Keratinocyte (primary cell): Measurements from ENCODE around the gene LPIN3. TPM values are rescaled to one million over a fixed set of nuclear protein-coding genes. Genes with fewer than 3 reads are reported as not detected.

Source experiments
- DNase-seq: peaks from one replicate; pipeline ENCODE4 v3.0.0-alpha.2; 2011; ENCODE audit warnings: low read depth, missing footprints, low spot score
- FAIRE-seq: peaks from 2 replicates; lab custom pipeline; 2011; peaks lifted over from hg19 to GRCh38; lab: Jason Lieb, UNC
- H2AFZ ChIP-seq: 2 replicates; pipeline ENCODE4 v1.6.0; 2012; ENCODE audit warnings: low read length, control low read depth, inconsistent platforms; ENCODE audit not compliant: control insufficient read depth
- H3K27ac ChIP-seq: 2 replicates; pipeline ENCODE4 v1.5.1; 2011; ENCODE audit warnings: low read length; ENCODE audit not compliant: control insufficient read depth, insufficient read depth
- H3K27me3 ChIP-seq: 3 replicates; pipeline ENCODE4 v1.6.0; 2011; ENCODE audit warnings: low read length; ENCODE audit not compliant: control insufficient read depth, insufficient read depth; ENCODE audit errors: extremely low read depth
- H3K36me3 ChIP-seq, 2 experiments: 2 replicates in 1 of 2; 3 replicates in 1 of 2; pipeline ENCODE4 v1.5.1; 2011; ENCODE audit warnings: low read length in 2 of 2, mild to moderate bottlenecking in 1 of 2; ENCODE audit not compliant: control insufficient read depth in 2 of 2, insufficient read depth in 2 of 2; ENCODE audit errors: extremely low read depth in 1 of 2
- H3K4me1 ChIP-seq: 3 replicates; pipeline ENCODE4 v1.5.1; 2011; ENCODE audit warnings: low read length; ENCODE audit not compliant: control insufficient read depth, insufficient read depth; ENCODE audit errors: extremely low read depth
- H3K4me2 ChIP-seq: 3 replicates; pipeline ENCODE4 v1.6.0; 2011; ENCODE audit warnings: low read depth, low read length; ENCODE audit not compliant: control insufficient read depth, insufficient read depth; ENCODE audit errors: extremely low read depth
- H3K4me3 ChIP-seq, 3 experiments: fragments of 200-600 bp in 1 of 3; sonication (generic) in 1 of 3; 2 replicates in 2 of 3; 3 replicates in 1 of 3; pipeline ENCODE4 v1.5.1; 2011 to 2016; ENCODE audit warnings: low read length in 3 of 3, mild to moderate bottlenecking in 3 of 3, control low read depth in 2 of 3, inconsistent platforms in 1 of 3, low read depth in 1 of 3, mixed read lengths in 1 of 3, mixed run types in 1 of 3, moderate library complexity in 1 of 3; ENCODE audit not compliant: control insufficient read depth in 2 of 3, insufficient read depth in 2 of 3; ENCODE audit errors: extremely low read depth in 1 of 3
- H3K79me2 ChIP-seq: 2 replicates; pipeline ENCODE4 v1.6.0; 2012; ENCODE audit warnings: low read length; ENCODE audit not compliant: control insufficient read depth, insufficient read depth
- H3K9ac ChIP-seq: 3 replicates; pipeline ENCODE4 v1.6.0; 2011; ENCODE audit warnings: low read length; ENCODE audit not compliant: control insufficient read depth, insufficient read depth; ENCODE audit errors: extremely low read depth
- H3K9me1 ChIP-seq: 3 replicates; pipeline ENCODE4 v1.6.0; 2011; ENCODE audit warnings: low read length; ENCODE audit not compliant: control insufficient read depth, insufficient read depth; ENCODE audit errors: extremely low read depth
- H3K9me3 ChIP-seq: 2 replicates; pipeline ENCODE4 v1.5.1; 2012; ENCODE audit warnings: low read depth, low read length; ENCODE audit not compliant: control insufficient read depth
- H4K20me1 ChIP-seq: 3 replicates; pipeline ENCODE4 v1.6.0; 2011; ENCODE audit warnings: low read length; ENCODE audit not compliant: control insufficient read depth, insufficient read depth; ENCODE audit errors: extremely low read depth
- CTCF ChIP-seq, 3 experiments: IDR thresholded peaks in 1 of 3; conservative IDR thresholded peaks in 1 of 3; optimal IDR thresholded peaks in 1 of 3; 2 replicates in 2 of 3; 3 replicates in 1 of 3; pipeline versions ENCODE3 to v1.5.1; 2011; ENCODE audit warnings: low read length in 3 of 3, mild to moderate bottlenecking in 3 of 3, moderate library complexity in 2 of 3, control low read depth in 1 of 3, inconsistent platforms in 1 of 3; ENCODE audit not compliant: insufficient read depth in 2 of 3; ENCODE audit errors: extremely low read depth in 1 of 3
- EZH2 ChIP-seq: IDR thresholded peaks from one replicate; pipeline ENCODE4 v1.6.1; 2012; ENCODE audit warnings: inconsistent platforms, mild to moderate bottlenecking, low read length, moderate library complexity
- dilution Hi-C: fragments of 300-500 bp; cut with MboI; formaldehyde crosslinking; loops from one replicate; pipeline ENCODE4 v1.7.0; 2020; ENCODE audit warnings: low sequenced_read_pairs; ENCODE audit not compliant: extremely low pct_ligation_motif_present
- polyA plus RNA-seq, 5 experiments: library from polyadenylated mRNA; depleted of rRNA in 3 of 5; stranded (reverse) in 3 of 5; stranded (forward) in 1 of 5; unstranded in 1 of 5; fragments of >200 nt; gene quantifications; 1 replicate in 1 of 5; 2 replicates in 3 of 5; 3 replicates in 1 of 5; pipeline versions ENCODE4 v1.2.1 to v1.2.3, GENCODE V29; 2011 to 2012; ENCODE audit warnings: missing spikeins in 2 of 5, low read depth in 1 of 5, low replicate concordance in 1 of 5

LPIN3 gene
- polyA plus RNA-seq, 1 donor (not counting 4 experiments of a cell fraction or from before 2014, with no cell fraction given), result 15.6 TPM

GRCh38 chr20:41364236-41364855, 23.7 kb downstream of the LPIN3 start:
- Histone ChIP-seq H3K9me3 (no peaks in the 10 kb centered on the region), H3K4me1 (no peaks in the 10 kb centered on the region), H3K36me3 (peaks cover 0 to 3% of the 10 kb centered on the region in 2 experiments), H3K4me2 (no peak overlapping the region), H2AFZ (no peak overlapping the region), H3K27ac (no peak overlapping the region), H3K4me3 (no peak overlapping the region), H3K79me2 (no peaks in the 10 kb centered on the region), H3K9me1 (no peaks in the 10 kb centered on the region), H4K20me1 (no peaks in the 10 kb centered on the region), H3K27me3 (peaks cover 41% of the 10 kb centered on the region), H3K9ac (no peak overlapping the region)
- DNase-seq, result no peak
- dilution Hi-C loops, result no loop called here
- TF ChIP-seq CTCF (optimal IDR thresholded peaks at IDR 0.05 in 1 of 3, IDR thresholded peaks at IDR 0.05 in 1 of 3, conservative IDR thresholded peaks at IDR 0.05 in 1 of 3; ENCODE audit: extremely low read depth in 1 of 3, insufficient read depth in 2 of 3, low read length in 3 of 3), result no peak
- no peak for TF ChIP-seq EZH2
- no peak for FAIRE-seq

- Histone ChIP-seq H3K4me3 (no peak overlapping the region), H3K9me3 (no peaks in the 10 kb centered on the region), H3K27me3 (peaks cover 41% of the 10 kb centered on the region), H3K4me1 (no peaks in the 10 kb centered on the region), H3K9ac (no peak overlapping the region), H3K79me2 (no peaks in the 10 kb centered on the region), H4K20me1 (no peaks in the 10 kb centered on the region), H3K9me1 (no peaks in the 10 kb centered on the region), H3K36me3 (no peaks in the 10 kb centered on the region), H3K27ac (no peak overlapping the region), H3K4me2 (no peak overlapping the region), H2AFZ (no peak overlapping the region)
- no peak for FAIRE-seq
- no peak for TF ChIP-seq CTCF (optimal IDR thresholded peaks at IDR 0.05 in 1 of 3, IDR thresholded peaks at IDR 0.05 in 1 of 3, conservative IDR thresholded peaks at IDR 0.05 in 1 of 3; ENCODE audit: extremely low read depth in 1 of 3, insufficient read depth in 2 of 3, low read length in 3 of 3)
- no peak for TF ChIP-seq EZH2
- dilution Hi-C loops, result no loop called here
- DNase-seq, result no peak
Observed at GRCh38 chr20:41364967-41365765, 24.5 kb downstream of the LPIN3 start.
